K562 (cell line): ENCODE results near the gene LDAH. TPM values are rescaled to one million over a fixed set of nuclear protein-coding genes. Genes with fewer than 3 reads are reported as not detected.

ENCODE experiments used
- ADNP ChIP-seq: fragments of 200-800 bp; sonication (Bioruptor generic); IDR thresholded peaks from 2 replicates; pipeline ENCODE4 v1.6.1; 2016; ENCODE audit warnings: missing genetic modification characterization, missing compliant biosample characterization
- KLF13 ChIP-seq: fragments of 450-650 bp; IDR thresholded peaks from 2 replicates; pipeline ENCODE4 v1.6.1; 2016; ENCODE audit warnings: missing genetic modification characterization, low read depth, mild to moderate bottlenecking, missing compliant biosample characterization, moderate library complexity, borderline replicate concordance
- MCM5 ChIP-seq: fragments of 450-650 bp; IDR thresholded peaks from 2 replicates; pipeline ENCODE4 v1.6.1; 2016; ENCODE audit warnings: low read depth
- POLR2G ChIP-seq: fragments of 200-400 bp; formaldehyde crosslinking; IDR thresholded peaks from 2 replicates; pipeline ENCODE4 v1.6.1; 2017; ENCODE audit warnings: low read depth, mild to moderate bottlenecking, antibody characterized with exemption, low read length, moderate library complexity
- PRPF4 ChIP-seq: fragments of 200-400 bp; formaldehyde crosslinking; IDR thresholded peaks from one replicate; pipeline ENCODE4 v1.6.1; 2017; ENCODE audit warnings: low read length, low read depth, mild to moderate bottlenecking; ENCODE audit not compliant: insufficient read depth, poor library complexity, severe bottlenecking
- SP1 ChIP-seq: sonication (generic); formaldehyde crosslinking; IDR thresholded peaks from 2 replicates; pipeline ENCODE4 v1.8.1; 2022; ENCODE audit warnings: mild to moderate bottlenecking, missing genetic modification reagents
- ZNF146 ChIP-seq: IDR thresholded peaks from one replicate; pipeline ENCODE4 v1.6.1; 2018; ENCODE audit warnings: missing compliant biosample characterization; ENCODE audit not compliant: unreplicated experiment
- ZNF778 ChIP-seq: fragments of 450-650 bp; formaldehyde crosslinking; IDR thresholded peaks from 2 replicates; pipeline ENCODE4 v1.4.0; 2020; ENCODE audit warnings: mild to moderate bottlenecking, moderate library complexity
- polyA plus RNA-seq, 8 experiments: library from polyadenylated mRNA; depleted of rRNA in 4 of 8; stranded (reverse) in 5 of 8; unstranded in 3 of 8; fragments of >200 nt; fragmentation: Nextera tagmentation in 2 of 8; fragmentation: Illumina TruSeq in 1 of 8; extraction: Ambion mirVana in 2 of 8; extraction: Trizol in 1 of 8; gene quantifications; 2 replicates each; pipeline versions ENCODE4 v1.2.1 to v1.2.3, GENCODE V29; 2011 to 2014; ENCODE audit warnings: inconsistent platforms in 1 of 8, missing spikeins in 1 of 8
- total RNA-seq, 7 experiments: library from RNA; depleted of rRNA in 6 of 7; stranded (reverse); fragments of >200 nt in 6 of 7; fragmentation: Illumina TruSeq in 2 of 7; extraction: Trizol in 2 of 7; gene quantifications; 2 replicates each; pipeline versions ENCODE4 v1.2.1 to v1.2.3, GENCODE V29; 2011 to 2021; ENCODE audit warnings: low replicate concordance in 1 of 7
- TF ChIP-seq, protein P1 (sequence below), 2 experiments: fragments of 450-650 bp; conservative IDR thresholded peaks; 2 replicates each; pipeline ENCODE4 v1.6.1; 2017; ENCODE audit warnings: mild to moderate bottlenecking in 2 of 2, moderate library complexity in 2 of 2
- TF ChIP-seq, protein P2 (sequence below): sonication (generic); formaldehyde crosslinking; IDR thresholded peaks from 2 replicates; pipeline ENCODE4 v1.8.0; 2023; ENCODE audit warnings: mild to moderate bottlenecking, missing genetic modification reagents
- TF ChIP-seq, protein P3 (sequence below): sonication (generic); formaldehyde crosslinking; IDR thresholded peaks from 2 replicates; pipeline ENCODE4 v1.8.1; 2023; ENCODE audit warnings: mild to moderate bottlenecking, missing genetic modification reagents
- TF ChIP-seq, protein P4 (sequence below), 2 experiments: fragments of 450-650 bp; IDR thresholded peaks; 2 replicates each; pipeline ENCODE4 v1.6.1; 2016; ENCODE audit warnings: mild to moderate bottlenecking in 2 of 2, borderline replicate concordance in 1 of 2, low read depth in 1 of 2, moderate library complexity in 1 of 2

Gene LDAH
- total and polyA plus RNA-seq, 9 of the 15 experiments (the other 6 are each of a cell fraction or from before 2014, with no cell fraction given), result 22.3 to 60.1 (median 40.0) TPM

DNA sequence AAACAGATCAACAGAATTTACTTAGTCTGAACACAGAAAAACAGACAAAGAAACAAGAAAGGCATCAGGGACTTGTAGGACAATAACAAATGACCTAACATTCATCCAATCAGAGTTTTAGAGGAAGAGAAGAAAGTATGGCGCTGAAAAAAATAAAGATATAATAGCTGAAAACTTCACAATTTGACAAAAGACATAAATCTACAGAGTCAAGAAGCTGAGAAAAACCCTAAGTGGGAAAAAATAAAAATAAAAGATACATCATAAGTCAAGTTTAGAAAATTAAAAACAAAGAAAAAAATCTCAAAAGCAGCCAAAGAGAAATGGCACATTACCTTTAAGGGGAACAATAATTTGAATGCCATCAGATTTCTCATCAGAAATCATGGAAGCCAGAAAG lies 7.7 kb downstream of the LDAH start (continued):
- TF ChIP-seq, protein P1, sequence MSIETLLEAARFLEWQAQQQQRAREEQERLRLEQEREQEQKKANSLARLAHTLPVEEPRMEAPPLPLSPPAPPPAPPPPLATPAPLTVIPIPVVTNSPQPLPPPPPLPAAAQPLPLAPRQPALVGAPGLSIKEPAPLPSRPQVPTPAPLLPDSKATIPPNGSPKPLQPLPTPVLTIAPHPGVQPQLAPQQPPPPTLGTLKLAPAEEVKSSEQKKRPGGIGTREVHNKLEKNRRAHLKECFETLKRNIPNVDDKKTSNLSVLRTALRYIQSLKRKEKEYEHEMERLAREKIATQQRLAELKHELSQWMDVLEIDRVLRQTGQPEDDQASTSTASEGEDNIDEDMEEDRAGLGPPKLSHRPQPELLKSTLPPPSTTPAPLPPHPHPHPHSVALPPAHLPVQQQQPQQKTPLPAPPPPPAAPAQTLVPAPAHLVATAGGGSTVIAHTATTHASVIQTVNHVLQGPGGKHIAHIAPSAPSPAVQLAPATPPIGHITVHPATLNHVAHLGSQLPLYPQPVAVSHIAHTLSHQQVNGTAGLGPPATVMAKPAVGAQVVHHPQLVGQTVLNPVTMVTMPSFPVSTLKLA (conservative IDR thresholded peaks at IDR 0.05), result no peak
- TF ChIP-seq, protein P2, sequence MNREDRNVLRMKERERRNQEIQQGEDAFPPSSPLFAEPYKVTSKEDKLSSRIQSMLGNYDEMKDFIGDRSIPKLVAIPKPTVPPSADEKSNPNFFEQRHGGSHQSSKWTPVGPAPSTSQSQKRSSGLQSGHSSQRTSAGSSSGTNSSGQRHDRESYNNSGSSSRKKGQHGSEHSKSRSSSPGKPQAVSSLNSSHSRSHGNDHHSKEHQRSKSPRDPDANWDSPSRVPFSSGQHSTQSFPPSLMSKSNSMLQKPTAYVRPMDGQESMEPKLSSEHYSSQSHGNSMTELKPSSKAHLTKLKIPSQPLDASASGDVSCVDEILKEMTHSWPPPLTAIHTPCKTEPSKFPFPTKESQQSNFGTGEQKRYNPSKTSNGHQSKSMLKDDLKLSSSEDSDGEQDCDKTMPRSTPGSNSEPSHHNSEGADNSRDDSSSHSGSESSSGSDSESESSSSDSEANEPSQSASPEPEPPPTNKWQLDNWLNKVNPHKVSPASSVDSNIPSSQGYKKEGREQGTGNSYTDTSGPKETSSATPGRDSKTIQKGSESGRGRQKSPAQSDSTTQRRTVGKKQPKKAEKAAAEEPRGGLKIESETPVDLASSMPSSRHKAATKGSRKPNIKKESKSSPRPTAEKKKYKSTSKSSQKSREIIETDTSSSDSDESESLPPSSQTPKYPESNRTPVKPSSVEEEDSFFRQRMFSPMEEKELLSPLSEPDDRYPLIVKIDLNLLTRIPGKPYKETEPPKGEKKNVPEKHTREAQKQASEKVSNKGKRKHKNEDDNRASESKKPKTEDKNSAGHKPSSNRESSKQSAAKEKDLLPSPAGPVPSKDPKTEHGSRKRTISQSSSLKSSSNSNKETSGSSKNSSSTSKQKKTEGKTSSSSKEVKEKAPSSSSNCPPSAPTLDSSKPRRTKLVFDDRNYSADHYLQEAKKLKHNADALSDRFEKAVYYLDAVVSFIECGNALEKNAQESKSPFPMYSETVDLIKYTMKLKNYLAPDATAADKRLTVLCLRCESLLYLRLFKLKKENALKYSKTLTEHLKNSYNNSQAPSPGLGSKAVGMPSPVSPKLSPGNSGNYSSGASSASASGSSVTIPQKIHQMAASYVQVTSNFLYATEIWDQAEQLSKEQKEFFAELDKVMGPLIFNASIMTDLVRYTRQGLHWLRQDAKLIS (CRISPR knock-in tag), result no peak
- TF ChIP-seq, protein P3, sequence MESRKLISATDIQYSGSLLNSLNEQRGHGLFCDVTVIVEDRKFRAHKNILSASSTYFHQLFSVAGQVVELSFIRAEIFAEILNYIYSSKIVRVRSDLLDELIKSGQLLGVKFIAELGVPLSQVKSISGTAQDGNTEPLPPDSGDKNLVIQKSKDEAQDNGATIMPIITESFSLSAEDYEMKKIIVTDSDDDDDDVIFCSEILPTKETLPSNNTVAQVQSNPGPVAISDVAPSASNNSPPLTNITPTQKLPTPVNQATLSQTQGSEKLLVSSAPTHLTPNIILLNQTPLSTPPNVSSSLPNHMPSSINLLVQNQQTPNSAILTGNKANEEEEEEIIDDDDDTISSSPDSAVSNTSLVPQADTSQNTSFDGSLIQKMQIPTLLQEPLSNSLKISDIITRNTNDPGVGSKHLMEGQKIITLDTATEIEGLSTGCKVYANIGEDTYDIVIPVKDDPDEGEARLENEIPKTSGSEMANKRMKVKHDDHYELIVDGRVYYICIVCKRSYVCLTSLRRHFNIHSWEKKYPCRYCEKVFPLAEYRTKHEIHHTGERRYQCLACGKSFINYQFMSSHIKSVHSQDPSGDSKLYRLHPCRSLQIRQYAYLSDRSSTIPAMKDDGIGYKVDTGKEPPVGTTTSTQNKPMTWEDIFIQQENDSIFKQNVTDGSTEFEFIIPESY (CRISPR knock-in tag), result no peak
- TF ChIP-seq ZNF778 (CRISPR knock-in tag) (no peak), ADNP (tag) (no peak), ZNF146 (CRISPR knock-in tag) (no peak), SP1 (CRISPR knock-in tag) (no peak), POLR2G (no peak), PRPF4 (no peak), KLF13 (no peak), MCM5 (no peak)
- TF ChIP-seq, protein P4, sequence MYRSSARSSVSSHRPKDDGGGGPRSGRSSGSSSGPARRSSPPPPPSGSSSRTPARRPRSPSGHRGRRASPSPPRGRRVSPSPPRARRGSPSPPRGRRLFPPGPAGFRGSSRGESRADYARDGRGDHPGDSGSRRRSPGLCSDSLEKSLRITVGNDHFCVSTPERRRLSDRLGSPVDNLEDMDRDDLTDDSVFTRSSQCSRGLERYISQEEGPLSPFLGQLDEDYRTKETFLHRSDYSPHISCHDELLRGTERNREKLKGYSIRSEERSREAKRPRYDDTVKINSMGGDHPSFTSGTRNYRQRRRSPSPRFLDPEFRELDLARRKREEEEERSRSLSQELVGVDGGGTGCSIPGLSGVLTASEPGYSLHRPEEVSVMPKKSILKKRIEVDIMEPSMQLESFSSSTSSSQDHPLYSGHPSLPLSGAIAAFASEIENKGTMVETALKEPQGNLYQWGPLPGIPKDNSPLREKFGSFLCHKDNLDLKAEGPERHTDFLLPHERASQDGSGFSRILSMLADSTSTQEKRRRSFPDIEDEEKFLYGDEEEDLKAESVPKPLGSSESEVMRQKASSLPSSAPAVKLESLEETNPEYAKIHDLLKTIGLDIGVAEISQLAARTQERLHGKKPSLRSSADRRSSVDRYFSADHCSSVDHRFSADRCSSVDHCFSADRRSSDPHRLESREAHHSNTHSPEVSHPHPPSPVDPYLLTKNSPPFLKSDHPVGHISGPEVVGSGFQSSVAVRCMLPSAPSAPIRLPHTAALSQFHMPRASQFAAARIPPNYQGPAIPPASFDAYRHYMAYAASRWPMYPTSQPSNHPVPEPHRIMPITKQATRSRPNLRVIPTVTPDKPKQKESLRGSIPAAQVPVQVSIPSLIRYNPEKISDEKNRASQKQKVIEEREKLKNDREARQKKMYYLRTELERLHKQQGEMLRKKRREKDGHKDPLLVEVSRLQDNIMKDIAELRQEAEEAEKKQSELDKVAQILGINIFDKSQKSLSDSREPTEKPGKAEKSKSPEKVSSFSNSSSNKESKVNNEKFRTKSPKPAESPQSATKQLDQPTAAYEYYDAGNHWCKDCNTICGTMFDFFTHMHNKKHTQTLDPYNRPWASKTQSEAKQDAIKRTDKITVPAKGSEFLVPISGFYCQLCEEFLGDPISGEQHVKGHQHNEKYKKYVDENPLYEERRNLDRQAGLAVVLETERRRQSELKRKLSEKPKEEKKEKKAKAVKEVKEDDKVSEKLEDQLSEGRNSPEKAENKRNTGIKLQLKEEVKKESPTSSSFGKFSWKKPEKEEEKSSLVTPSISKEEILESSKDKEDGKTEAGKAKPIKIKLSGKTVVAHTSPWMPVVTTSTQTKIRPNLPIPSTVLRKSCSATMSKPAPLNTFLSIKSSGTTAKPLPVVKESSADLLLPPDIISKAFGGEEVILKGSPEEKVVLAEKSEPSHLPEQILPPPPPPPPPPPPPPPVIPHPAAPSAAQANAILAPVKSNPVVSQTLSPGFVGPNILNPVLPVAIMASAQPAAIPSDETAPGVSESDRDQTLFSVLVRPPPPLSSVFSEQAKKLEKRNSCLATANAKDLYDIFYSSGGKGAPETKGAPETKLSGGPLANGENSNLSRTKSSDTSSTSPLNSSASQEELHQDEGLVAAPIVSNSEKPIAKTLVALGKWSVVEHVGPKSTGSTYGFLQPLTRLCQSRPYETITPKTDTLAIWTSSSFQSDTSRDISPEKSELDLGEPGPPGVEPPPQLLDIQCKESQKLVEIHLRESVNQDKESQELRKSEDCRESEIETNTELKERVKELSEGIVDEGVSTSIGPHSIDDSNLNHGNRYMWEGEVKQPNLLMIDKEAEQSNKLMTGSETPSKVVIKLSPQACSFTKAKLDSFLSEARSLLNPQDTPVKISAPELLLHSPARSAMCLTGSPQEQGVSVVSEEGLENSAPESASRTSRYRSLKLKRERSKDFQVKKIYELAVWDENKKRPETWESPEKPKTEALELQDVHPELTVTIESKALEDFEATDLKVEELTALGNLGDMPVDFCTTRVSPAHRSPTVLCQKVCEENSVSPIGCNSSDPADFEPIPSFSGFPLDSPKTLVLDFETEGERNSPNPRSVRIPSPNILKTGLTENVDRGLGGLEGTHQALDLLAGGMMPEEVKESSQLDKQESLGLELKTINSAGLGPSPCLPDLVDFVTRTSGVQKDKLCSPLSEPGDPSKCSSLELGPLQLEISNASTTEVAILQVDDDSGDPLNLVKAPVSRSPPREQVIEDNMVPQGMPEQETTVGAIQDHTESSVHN (IDR thresholded peaks at IDR 0.05; ENCODE audit: borderline replicate concordance in 1 of 2, low read depth in 1 of 2), result no peak
